Lung microvascular endothelial cell (primary cell): ENCODE data around the gene FAAP20. TPM values are rescaled to one million over a fixed set of nuclear protein-coding genes. Genes with fewer than 3 reads are reported as not detected.

Experiments used
- total RNA-seq: library from RNA; depleted of rRNA; stranded (reverse); fragments of >200 nt; gene quantifications from 2 replicates; pipeline ENCODE4 v1.2.1, GENCODE V29; 2014

FAAP20 gene
- total RNA-seq, 1 donor from 2014 or later, result 19.8 TPM

Other genes with a start within 250 kb of the FAAP20 start
- gene CFAP74, start 191.0 kb downstream of the FAAP20 start, total RNA-seq, result not detected in 2 replicates
- 0.20 and 1.1 TPM in 2 replicates for gene GABRD, start 175.4 kb downstream of the FAAP20 start, total RNA-seq
- gene PRKCZ, start 144.4 kb downstream of the FAAP20 start, total RNA-seq, result 14.2 and 29.8 TPM in 2 replicates
- gene SKI, start 33.5 kb upstream of the FAAP20 start, total RNA-seq, result 11.8 and 18.3 TPM in 2 replicates
- 3.3 and 4.8 TPM in 2 replicates for gene MORN1, start 196.8 kb upstream of the FAAP20 start, total RNA-seq
- 32.7 and 48.6 TPM in 2 replicates for gene RER1, start 197.1 kb upstream of the FAAP20 start, total RNA-seq
- 24.6 and 26.0 TPM in 2 replicates for gene PEX10, start 217.8 kb upstream of the FAAP20 start, total RNA-seq